ENCODE results near the gene CMIP.

GRCh38 chr16:81598083-81598482, 153.5 kb downstream of the CMIP start:
- TF ChIP-seq POLR2AphosphoS5 (IDR thresholded peaks at IDR 0.05) (no peak), CTCF (IDR thresholded peaks at IDR 0.05; ENCODE audit: poor library complexity, severe bottlenecking) (no peak), RAD21 (conservative IDR thresholded peaks at IDR 0.05) (no peak)
